ENCODE results near the gene SPOCK1.

DNA sequence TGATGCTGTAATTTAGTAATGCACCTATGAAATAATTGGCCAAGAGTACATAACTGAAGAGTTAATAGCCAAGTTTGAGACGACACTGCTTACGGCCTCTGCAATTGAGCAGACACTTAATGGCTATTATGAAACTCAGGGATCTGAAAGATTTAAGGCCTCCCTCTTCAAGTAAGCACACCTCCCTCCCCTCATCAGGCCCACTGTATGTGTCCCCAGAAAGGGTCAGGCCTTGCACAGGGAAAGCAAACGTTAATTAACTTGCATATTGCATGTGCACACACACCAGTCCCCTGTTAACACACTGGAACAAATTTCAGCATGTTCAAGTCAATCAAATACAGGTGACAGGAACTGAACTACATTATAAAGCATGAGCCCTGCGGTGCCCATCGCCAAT, 163.6 kb downstream of the SPOCK1 start:
- TF ChIP-seq CTCF (conservative IDR thresholded peaks at IDR 0.05; ENCODE audit: low read depth, low read length) (no peak), EZH2 (IDR thresholded peaks at IDR 0.05; ENCODE audit: borderline replicate concordance, low read depth, low read length, poor library complexity, severe bottlenecking) (no peak)

Measured in A673 (cell line).